ENCODE results near the gene SLC9A9.

DNA sequence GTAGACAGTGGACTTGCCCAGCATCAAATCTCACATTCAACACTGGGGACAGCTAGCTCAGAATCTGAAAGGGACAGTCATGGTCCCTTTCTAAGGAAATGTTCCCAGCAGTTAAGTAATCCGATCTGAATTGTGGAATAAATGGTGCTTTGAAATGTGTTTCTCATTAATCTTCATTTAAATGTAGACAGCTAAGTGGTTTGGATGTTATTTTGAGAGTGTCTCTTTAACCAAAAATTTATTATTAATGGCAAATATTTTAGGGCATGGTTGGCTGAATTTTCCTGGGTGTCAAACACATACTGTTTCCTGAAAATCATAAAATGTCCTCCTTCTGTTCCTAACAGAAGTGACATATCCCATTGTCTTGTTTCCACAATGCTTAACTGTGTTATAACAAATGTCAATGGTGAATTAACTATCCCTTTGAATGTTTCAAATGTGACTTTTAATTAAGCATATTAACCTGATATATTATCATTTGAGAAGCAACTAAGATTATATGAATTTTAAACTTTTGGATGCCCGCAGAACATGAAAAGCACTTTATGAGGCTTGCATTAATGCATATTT is 517.9 kb downstream of the SLC9A9 start:
- TF ChIP-seq, protein P1, sequence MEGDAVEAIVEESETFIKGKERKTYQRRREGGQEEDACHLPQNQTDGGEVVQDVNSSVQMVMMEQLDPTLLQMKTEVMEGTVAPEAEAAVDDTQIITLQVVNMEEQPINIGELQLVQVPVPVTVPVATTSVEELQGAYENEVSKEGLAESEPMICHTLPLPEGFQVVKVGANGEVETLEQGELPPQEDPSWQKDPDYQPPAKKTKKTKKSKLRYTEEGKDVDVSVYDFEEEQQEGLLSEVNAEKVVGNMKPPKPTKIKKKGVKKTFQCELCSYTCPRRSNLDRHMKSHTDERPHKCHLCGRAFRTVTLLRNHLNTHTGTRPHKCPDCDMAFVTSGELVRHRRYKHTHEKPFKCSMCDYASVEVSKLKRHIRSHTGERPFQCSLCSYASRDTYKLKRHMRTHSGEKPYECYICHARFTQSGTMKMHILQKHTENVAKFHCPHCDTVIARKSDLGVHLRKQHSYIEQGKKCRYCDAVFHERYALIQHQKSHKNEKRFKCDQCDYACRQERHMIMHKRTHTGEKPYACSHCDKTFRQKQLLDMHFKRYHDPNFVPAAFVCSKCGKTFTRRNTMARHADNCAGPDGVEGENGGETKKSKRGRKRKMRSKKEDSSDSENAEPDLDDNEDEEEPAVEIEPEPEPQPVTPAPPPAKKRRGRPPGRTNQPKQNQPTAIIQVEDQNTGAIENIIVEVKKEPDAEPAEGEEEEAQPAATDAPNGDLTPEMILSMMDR (IDR thresholded peaks at IDR 0.05; ENCODE audit: poor library complexity, severe bottlenecking), result no peak
- TF ChIP-seq EP300 (conservative IDR thresholded peaks at IDR 0.05; ENCODE audit: poor library complexity, severe bottlenecking) (no peak), EZH2 (IDR thresholded peaks at IDR 0.05; ENCODE audit: borderline replicate concordance, insufficient read depth, low read length, poor library complexity, severe bottlenecking) (no peak), POLR2AphosphoS5 (IDR thresholded peaks at IDR 0.05) (no peak), TAF1 (IDR thresholded peaks at IDR 0.05; ENCODE audit: low read depth) (no peak), SMC3 (conservative IDR thresholded peaks at IDR 0.05; ENCODE audit: poor library complexity) (no peak), RAD21 (conservative IDR thresholded peaks at IDR 0.05) (no peak)
- TF ChIP-seq, protein P2, sequence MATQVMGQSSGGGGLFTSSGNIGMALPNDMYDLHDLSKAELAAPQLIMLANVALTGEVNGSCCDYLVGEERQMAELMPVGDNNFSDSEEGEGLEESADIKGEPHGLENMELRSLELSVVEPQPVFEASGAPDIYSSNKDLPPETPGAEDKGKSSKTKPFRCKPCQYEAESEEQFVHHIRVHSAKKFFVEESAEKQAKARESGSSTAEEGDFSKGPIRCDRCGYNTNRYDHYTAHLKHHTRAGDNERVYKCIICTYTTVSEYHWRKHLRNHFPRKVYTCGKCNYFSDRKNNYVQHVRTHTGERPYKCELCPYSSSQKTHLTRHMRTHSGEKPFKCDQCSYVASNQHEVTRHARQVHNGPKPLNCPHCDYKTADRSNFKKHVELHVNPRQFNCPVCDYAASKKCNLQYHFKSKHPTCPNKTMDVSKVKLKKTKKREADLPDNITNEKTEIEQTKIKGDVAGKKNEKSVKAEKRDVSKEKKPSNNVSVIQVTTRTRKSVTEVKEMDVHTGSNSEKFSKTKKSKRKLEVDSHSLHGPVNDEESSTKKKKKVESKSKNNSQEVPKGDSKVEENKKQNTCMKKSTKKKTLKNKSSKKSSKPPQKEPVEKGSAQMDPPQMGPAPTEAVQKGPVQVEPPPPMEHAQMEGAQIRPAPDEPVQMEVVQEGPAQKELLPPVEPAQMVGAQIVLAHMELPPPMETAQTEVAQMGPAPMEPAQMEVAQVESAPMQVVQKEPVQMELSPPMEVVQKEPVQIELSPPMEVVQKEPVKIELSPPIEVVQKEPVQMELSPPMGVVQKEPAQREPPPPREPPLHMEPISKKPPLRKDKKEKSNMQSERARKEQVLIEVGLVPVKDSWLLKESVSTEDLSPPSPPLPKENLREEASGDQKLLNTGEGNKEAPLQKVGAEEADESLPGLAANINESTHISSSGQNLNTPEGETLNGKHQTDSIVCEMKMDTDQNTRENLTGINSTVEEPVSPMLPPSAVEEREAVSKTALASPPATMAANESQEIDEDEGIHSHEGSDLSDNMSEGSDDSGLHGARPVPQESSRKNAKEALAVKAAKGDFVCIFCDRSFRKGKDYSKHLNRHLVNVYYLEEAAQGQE (IDR thresholded peaks at IDR 0.05; ENCODE audit: borderline replicate concordance), result no peak
